GM23338 (cell line): ENCODE measurements around the gene FBXW11. TPM values are rescaled to one million over a fixed set of nuclear protein-coding genes. Genes with fewer than 3 reads are reported as not detected.

Source experiments
- ATAC-seq: fragments of 200-7000 bp; cut with Tn5 transposase; 3 replicates; pipeline ENCODE4 v1.9.1; 2020
- DNase-seq: peaks from one replicate; pipeline ENCODE4 v3.0.0-alpha.2; 2015; ENCODE audit warnings: low spot score
- H2AFZ ChIP-seq: fragments of 200-600 bp; sonication (generic); 2 replicates; pipeline ENCODE4 v1.8.0; 2016; ENCODE audit warnings: antibody characterized with exemption, mild to moderate bottlenecking, moderate library complexity
- H3F3A ChIP-seq: fragments of 200-600 bp; sonication (generic); replicated peaks from 2 replicates; pipeline ENCODE4 v1.8.0; 2017; ENCODE audit warnings: antibody characterized with exemption, mixed run types, low read depth
- H3K27ac ChIP-seq: fragments of 200-600 bp; sonication (generic); 2 replicates; pipeline ENCODE4 v1.6.1; 2016; ENCODE audit warnings: low read depth
- H3K27me3 ChIP-seq: fragments of 200-600 bp; sonication (generic); 2 replicates; pipeline ENCODE4 v1.8.0; 2016; ENCODE audit warnings: mild to moderate bottlenecking, mixed run types, moderate library complexity; ENCODE audit not compliant: insufficient read depth
- H3K36me3 ChIP-seq: fragments of 200-600 bp; sonication (generic); 2 replicates; pipeline ENCODE4 v1.8.0; 2016; ENCODE audit warnings: mild to moderate bottlenecking; ENCODE audit not compliant: insufficient read depth
- H3K4me1 ChIP-seq: fragments of 200-600 bp; sonication (generic); 2 replicates; pipeline ENCODE4 v1.8.0; 2016; ENCODE audit warnings: mild to moderate bottlenecking, moderate library complexity; ENCODE audit not compliant: insufficient read depth
- H3K4me2 ChIP-seq: fragments of 200-600 bp; sonication (generic); 2 replicates; pipeline ENCODE4 v1.7.1; 2017; ENCODE audit warnings: mixed run types
- H3K4me3 ChIP-seq: fragments of 200-600 bp; sonication (generic); 2 replicates; pipeline ENCODE4 v1.6.1; 2016; ENCODE audit warnings: mixed run types
- H3K79me2 ChIP-seq: fragments of 200-600 bp; sonication (generic); replicated peaks from 2 replicates; pipeline ENCODE4 v1.8.0; 2017; ENCODE audit warnings: mild to moderate bottlenecking; ENCODE audit not compliant: insufficient read depth
- H3K9me2 ChIP-seq: fragments of 200-600 bp; sonication (generic); 2 replicates; pipeline ENCODE4 v1.8.0; 2017; ENCODE audit not compliant: insufficient read depth
- H4K20me1 ChIP-seq: fragments of 200-600 bp; sonication (generic); replicated peaks from 2 replicates; pipeline ENCODE4 v1.8.0; 2017; ENCODE audit warnings: mild to moderate bottlenecking; ENCODE audit not compliant: insufficient read depth
- H3K27ac Mint-ChIP-seq: 2 replicates; pipeline ENCODE4 v1.8.0; 2020; ENCODE audit warnings: inconsistent platforms, mild to moderate bottlenecking, moderate library complexity, mixed read lengths
- H3K27me3 Mint-ChIP-seq: 3 replicates; pipeline ENCODE4 v1.8.0; 2022; ENCODE audit warnings: low read depth, mild to moderate bottlenecking, moderate library complexity, mixed read lengths, inconsistent platforms; ENCODE audit not compliant: insufficient read depth, poor library complexity
- H3K36me3 Mint-ChIP-seq: 3 replicates; pipeline ENCODE4 v1.8.0; 2021; ENCODE audit warnings: low read depth, mild to moderate bottlenecking, inconsistent platforms, moderate library complexity, mixed read lengths
- H3K4me1 Mint-ChIP-seq: 3 replicates; pipeline ENCODE4 v1.8.0; 2020; ENCODE audit warnings: mild to moderate bottlenecking, inconsistent platforms, mixed read lengths
- H3K4me3 Mint-ChIP-seq: 3 replicates; pipeline ENCODE4 v1.8.0; 2021; ENCODE audit warnings: moderate library complexity, mild to moderate bottlenecking, inconsistent platforms, mixed read lengths
- H3K9me3 Mint-ChIP-seq: 3 replicates; pipeline ENCODE4 v1.8.0; 2020; ENCODE audit warnings: moderate library complexity, mild to moderate bottlenecking, inconsistent platforms, mixed read lengths
- CTCF ChIP-seq, 2 experiments: fragments of 200-600 bp in 1 of 2; sonication (generic) in 1 of 2; conservative IDR thresholded peaks; 2 replicates each; pipeline versions ENCODE4 v1.5.1 to v1.6.1; 2016 to 2017; ENCODE audit warnings: antibody characterized with exemption in 2 of 2, low read depth in 2 of 2, mild to moderate bottlenecking in 2 of 2, moderate library complexity in 1 of 2
- JUNB ChIP-seq: IDR thresholded peaks from one replicate; pipeline ENCODE4 v1.6.1; 2016; ENCODE audit warnings: antibody characterized with exemption; ENCODE audit not compliant: unreplicated experiment
- NANOG ChIP-seq: IDR thresholded peaks from 2 replicates; pipeline ENCODE4 v1.6.1; 2016; ENCODE audit warnings: antibody characterized with exemption, borderline replicate concordance
- POLR2AphosphoS5 ChIP-seq: IDR thresholded peaks from 2 replicates; pipeline ENCODE4 v1.6.1; 2016; ENCODE audit warnings: antibody characterized with exemption, low read depth
- ZNF114 ChIP-seq: fragments of 250-450 bp; sonication (Bioruptor Pico); IDR thresholded peaks from 2 replicates; pipeline ENCODE4 v1.5.0; 2020; ENCODE audit warnings: mild to moderate bottlenecking, moderate library complexity
- ZNF331 ChIP-seq: fragments of 250-450 bp; sonication (Bioruptor Pico); IDR thresholded peaks from 2 replicates; pipeline ENCODE4 v1.5.0; 2020; ENCODE audit warnings: low read depth, mild to moderate bottlenecking, moderate library complexity
- ZNF462 ChIP-seq: fragments of 250-450 bp; sonication (Bioruptor Pico); IDR thresholded peaks from 2 replicates; pipeline ENCODE4 v1.5.0; 2020; ENCODE audit warnings: mild to moderate bottlenecking, moderate library complexity
- polyA plus RNA-seq: library from polyadenylated mRNA; unstranded; fragments of >200 nt; fragmentation: Nextera tagmentation; extraction: Ambion mirVana; gene quantifications from 2 replicates; pipeline ENCODE4 v1.2.1, GENCODE V29; 2016
- total RNA-seq: library from RNA; depleted of rRNA; stranded (reverse); fragments of >200 nt; shearing (Covaris generic); gene quantifications from 2 replicates; pipeline ENCODE4 v1.2.3, GENCODE V29; 2014

FBXW11 gene
- total and polyA plus RNA-seq, 2 experiments from 2014 or later: 45.0 to 88.0 TPM

- Mint-ChIP-seq H3K4me3 (no peak overlapping the region), H3K9me3 (peaks cover 2% of the 10 kb centered on the region; the same call in 1 of the 3 replicates), H3K27me3 (no peaks in the 10 kb centered on the region), H3K27ac (peak overlapping the region; percentile 61; the same call in 1 of the 2 replicates), H3K36me3 (peaks cover 13% of the 10 kb centered on the region; the same call in 2 of the 3 replicates), H3K4me1 (peaks cover 27% of the 10 kb centered on the region)
- H3F3A ChIP-seq: peaks cover 3% of the 10 kb centered on the region; the same call in 1 of the 2 replicates
- no peak overlapping the region for H3K4me2 ChIP-seq
- H2AFZ ChIP-seq: no peak overlapping the region
- DNase-seq (peak; percentile 62), ATAC-seq (peak; percentile 75)
- no peaks in the 10 kb centered on the region for H4K20me1 ChIP-seq
- peaks cover 1% of the 10 kb centered on the region; the same call in 1 of the 2 replicates for H3K36me3 ChIP-seq
- no peaks in the 10 kb centered on the region for H3K9me2 ChIP-seq
- H3K27ac ChIP-seq: no peak overlapping the region
- no peaks in the 10 kb centered on the region for H3K79me2 ChIP-seq
- peaks cover 16% of the 10 kb centered on the region for H3K4me1 ChIP-seq
- no peak overlapping the region for H3K4me3 ChIP-seq
- TF ChIP-seq JUNB: no peak
- TF ChIP-seq CTCF (conservative IDR thresholded peaks at IDR 0.05; ENCODE audit: low read depth in 2 of 2): peak; percentile 37 to 64; a peak in 3 of 4 replicates
- no peaks in the 10 kb centered on the region for H3K27me3 ChIP-seq
These were observed 38.3 kb upstream of the FBXW11 start for GRCh38 chr5:172044631-172045314.

GRCh38 chr5:172043865-172044264, 37.4 kb upstream of the FBXW11 start:
- H3K9me2 ChIP-seq: no peaks in the 10 kb centered on the region
- H3K27me3 ChIP-seq: no peaks in the 10 kb centered on the region
- Mint-ChIP-seq H3K27ac (no peak overlapping the region), H3K9me3 (no peaks in the 10 kb centered on the region), H3K4me1 (peaks cover 21% of the 10 kb centered on the region; the same call in 2 of the 3 replicates), H3K27me3 (no peaks in the 10 kb centered on the region), H3K36me3 (peaks cover 5% of the 10 kb centered on the region; the same call in 1 of the 3 replicates), H3K4me3 (no peak overlapping the region)
- no peak for ATAC-seq
- peaks cover 9% of the 10 kb centered on the region for H3K4me1 ChIP-seq
- H3K4me2 ChIP-seq: no peak overlapping the region
- DNase-seq: no peak
- no peak overlapping the region for H2AFZ ChIP-seq
- peaks cover 3% of the 10 kb centered on the region; the same call in 1 of the 2 replicates for H3F3A ChIP-seq
- no peaks in the 10 kb centered on the region for H3K36me3 ChIP-seq
- TF ChIP-seq ZNF114 (CRISPR knock-in tag) (no peak), NANOG (no peak), POLR2AphosphoS5 (no peak), CTCF (conservative IDR thresholded peaks at IDR 0.05; ENCODE audit: low read depth in 2 of 2) (no peak), ZNF331 (no peak), ZNF462 (CRISPR knock-in tag) (no peak)
- H3K79me2 ChIP-seq: no peaks in the 10 kb centered on the region
- H3K4me3 ChIP-seq: no peak overlapping the region
- H3K27ac ChIP-seq: no peak overlapping the region
- no peaks in the 10 kb centered on the region for H4K20me1 ChIP-seq
